Pons (tissue), 1 donor: ENCODE data around the gene TGFBR3.

ENCODE experiments used
- DNase-seq: peaks from one replicate; pipeline ENCODE4 v3.0.0-alpha.2; 2016; ENCODE audit warnings: low spot score

Gene TGFBR3

DNA sequence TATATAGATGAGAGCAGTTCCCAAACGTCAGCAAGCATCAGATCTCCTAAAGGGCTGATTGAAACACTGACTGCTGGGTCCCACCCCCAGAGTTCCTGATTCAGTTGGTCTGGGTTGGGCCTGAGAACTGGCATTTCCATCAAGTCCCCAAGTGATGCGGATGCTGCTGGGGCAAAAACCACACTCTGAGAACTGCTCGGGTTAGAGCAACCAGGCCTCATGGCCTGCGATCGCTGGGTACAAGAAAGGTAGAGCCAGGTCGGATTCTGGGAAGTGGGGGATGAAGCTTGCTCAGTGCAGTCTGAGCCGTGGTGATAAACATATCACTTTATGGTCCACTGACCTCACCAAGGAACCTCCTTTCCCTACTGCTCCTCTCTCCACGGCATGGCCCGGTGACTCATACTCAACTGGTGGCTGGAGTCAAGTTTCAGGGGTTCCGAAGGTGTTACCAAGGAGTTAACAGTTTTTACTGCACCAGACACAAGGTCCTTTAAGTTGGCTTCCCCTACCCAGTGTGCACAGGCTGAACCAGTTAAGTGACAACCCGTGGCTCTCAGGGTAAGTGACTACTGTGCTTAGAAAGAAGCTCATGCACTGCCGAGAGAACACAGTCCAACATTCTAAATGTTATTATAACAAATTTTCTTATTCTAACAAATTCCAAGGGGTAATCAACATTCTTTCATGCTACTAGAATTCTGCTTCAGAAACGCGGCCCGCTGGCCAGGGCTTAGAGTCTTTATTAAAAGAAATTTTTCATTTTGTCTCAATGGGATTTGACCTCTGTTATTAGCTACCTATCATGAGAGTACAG is 153.5 kb downstream of the TGFBR3 start:
- no peak for DNase-seq

DNA sequence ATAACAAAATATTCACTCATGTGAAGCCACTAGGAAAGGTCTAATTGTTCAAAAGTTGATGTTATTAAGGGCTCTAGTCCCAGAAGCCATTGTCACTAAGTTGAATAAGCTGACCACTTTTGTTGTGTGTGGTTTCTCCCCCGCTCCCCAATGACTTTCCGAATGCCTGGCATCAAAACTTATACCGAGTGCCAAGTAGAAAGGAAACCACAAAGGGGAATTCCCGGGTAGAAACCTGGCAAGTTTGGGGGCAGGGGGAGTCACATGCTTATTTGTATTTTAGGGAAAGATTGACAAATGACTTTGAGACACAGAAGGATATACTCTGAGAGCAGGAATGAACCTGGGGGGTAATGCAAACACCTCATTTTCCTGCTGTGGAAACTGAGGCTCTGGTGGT is 154.1 kb downstream of the TGFBR3 start:
- DNase-seq: no peak

DNA sequence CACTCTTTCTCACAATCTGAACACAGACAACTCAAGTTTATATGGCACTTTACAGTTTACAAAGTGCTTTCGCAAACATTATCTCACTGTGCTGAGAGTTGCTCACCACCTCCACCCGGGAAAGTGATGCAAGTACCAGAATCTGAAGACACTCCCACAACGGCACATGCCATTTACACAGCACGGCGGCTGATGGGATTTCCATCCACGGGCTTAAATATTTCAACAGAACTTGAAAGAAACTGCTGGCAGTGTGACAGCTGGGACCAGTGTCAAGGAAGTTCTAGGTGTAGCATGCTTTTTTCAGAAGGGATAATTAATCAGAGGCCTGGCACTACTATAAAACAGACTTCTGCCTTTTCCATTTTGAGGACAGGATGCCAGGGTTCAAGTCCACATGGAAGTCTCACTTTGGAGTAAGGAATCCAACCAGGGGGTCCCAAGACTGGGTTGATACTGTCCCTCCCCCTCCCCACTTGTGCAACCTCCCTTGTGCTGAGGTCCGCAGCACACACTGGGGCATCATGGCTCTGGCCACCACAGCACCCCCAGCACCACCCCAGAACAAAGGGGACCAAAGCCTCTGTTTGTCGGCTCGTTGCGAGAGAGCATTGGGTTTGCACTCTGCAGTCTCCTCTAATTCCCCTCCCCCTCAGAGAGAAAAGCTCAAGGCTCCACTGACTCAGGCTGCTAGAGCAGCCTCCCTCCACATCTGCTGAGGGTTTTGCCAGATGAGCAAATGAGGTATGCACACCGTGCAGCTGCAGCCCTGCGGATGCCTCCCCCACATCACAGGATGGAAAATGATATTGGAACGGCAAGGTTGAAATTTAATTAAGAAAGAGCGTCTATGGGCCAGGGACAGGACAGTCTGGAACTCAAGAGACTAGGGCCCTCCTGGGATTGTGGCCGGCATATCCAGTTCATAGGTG is 154.9 kb downstream of the TGFBR3 start:
- no peak for DNase-seq

DNA sequence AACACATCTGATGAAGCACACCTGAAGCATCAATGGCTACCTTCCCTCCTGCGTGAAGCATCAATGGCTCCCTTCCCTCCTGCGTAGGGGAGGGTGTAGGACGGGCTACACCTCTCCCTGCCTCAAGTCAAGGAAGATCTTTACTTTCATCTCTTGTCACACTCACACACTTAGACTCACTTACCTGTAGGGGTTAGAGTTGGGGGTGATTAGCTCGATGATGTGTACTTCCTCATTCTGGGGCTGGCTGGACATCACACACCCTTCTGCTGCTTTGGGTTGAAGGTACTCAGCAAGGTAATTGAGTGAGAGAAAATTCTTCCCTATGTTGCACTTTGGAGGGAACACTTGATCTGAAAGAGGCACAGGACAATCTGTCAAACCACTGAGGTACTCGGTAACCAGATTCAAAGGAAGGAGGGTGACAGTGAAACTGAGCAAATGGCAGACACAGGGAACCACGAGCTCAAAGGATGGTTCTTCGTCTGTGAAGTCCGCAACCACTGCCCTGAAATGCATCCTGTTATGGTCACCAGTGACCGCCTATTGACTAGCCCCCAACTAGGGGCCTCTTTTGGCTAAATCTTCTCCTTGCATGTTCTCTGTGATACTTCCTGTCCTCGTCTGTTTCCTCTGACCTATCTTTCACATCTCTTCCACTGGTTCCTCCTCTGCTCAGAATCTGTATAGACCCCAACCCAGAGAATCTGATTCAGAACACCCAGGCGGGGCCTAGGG is 156.2 kb downstream of the TGFBR3 start:
- DNase-seq: no peak

DNA sequence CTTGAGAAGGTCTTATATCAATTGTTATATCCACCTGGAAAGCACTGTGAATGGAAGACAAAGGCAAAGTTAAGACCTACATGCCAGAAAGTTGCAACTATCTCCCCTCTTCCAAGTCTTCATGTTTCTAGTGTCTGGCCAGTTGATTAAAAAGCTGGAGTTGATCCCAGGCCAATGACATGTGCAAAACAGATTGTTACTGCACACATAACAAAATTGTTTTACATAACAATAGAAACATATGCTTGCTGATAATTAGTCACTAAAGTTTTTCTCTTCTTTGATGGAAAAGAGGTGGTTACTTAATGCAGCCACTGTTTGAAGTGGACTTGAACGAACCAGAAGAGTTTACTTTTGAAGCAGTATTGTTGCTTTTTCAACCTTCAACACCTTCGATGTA is 158.2 kb downstream of the TGFBR3 start:
- no peak for DNase-seq

DNA sequence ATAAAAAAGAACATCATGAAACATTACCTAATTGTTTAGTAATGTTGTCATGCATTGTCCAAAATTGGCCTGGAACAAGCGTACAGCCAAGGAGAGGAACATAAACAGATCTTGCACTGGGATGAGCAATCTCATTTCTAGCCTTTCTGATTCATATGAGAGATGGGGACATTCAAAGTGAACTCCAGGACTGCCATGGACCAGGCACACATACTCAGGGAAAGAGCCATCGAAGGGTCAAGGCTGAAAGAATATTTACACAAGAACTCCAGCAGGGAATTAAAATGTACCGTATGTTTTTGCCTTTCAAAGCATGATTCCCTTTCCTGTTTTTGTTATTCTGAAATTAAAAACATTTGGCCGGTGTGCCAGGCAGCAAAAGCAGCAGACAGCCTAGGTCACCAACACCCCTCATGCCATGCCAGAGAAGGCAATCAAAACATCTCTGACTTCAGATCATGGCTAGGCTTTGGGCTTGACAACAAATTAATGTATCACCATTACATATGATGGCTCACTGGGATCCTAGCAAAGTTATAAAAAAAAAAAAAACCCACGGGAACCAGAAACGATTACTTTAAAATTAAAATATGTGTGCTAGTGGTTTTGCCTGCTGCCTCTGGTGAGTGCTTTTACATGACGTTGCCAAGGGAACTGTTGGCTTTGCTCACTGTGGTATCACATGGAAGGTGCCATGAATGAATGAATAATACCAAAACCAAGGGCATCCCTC is 159.8 kb downstream of the TGFBR3 start:
- no peak for DNase-seq

DNA sequence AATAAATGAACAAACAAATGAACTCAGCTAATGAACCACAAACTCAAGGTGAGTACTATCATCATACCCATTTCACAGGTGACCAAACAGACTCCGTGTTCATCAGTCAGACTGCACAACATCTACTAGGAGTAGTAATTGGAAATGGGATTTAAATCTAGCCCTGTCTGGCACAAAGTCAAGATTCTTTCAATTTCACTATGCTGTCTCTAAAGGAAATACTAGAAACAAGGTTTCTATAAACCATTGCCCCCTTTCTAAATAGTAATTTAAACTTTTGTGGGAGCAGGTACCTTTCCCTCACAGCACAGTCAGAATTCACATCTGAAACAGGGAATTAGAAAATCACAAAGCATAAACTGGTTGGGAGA is 160.3 kb downstream of the TGFBR3 start:
- no peak for DNase-seq

DNA sequence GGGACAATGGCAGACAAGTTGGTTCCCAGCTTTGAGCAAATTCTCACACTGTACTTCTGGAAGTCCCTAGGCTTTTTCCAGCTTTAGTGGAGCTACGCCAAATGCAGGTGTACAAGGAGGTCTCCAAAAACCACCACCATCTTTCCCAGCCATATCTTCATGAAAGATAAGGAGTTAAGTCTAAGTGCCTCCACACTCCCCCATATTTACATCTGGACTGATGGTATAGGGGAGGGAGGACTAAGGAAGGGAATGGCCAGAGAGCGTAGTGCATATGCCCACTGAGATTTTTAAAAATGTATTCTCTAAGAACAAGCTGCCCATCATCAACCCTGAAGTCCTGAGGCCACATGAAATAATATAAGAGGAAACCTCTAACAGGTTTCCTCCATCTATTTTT is 161.3 kb downstream of the TGFBR3 start:
- no peak for DNase-seq

DNA sequence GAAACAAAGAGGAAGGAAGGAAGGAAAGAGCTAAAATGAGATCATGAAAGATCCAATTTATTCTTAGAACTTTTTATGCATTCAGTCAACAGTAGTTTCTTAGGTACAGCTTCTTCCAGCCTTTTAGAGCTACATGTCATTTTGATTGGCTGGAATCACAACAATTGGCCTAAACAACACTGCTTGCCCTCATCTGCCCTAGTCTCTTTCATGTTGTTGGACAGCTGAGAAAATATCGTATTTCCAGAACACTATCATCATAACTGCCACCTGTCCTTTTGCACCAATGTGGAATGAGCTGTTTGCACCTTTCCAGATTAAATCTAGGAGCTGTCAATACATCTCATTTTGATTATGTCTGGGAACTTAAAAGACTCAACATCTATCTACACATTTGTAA is 161.7 kb downstream of the TGFBR3 start:
- DNase-seq: no peak

DNA sequence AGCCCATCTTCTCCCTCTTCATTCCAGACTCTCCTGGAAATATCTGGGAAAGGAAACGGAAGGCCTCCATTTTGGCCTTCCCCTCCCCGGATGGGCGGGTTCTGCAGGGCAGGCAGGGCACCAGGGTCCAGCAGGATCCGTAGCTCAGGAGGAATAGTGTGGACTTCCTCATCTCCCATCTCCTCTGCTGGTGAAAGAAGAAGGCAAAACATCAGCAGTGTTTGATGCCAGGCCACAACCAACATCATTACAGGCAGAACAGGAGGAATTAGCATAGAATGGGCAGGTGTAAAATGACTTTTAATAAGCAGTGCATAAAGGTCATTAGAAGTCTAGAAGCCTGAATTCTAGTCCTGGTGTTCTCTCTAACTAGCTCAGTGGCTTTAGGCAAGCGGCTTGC is 165.9 kb downstream of the TGFBR3 start:
- no peak for DNase-seq

DNA sequence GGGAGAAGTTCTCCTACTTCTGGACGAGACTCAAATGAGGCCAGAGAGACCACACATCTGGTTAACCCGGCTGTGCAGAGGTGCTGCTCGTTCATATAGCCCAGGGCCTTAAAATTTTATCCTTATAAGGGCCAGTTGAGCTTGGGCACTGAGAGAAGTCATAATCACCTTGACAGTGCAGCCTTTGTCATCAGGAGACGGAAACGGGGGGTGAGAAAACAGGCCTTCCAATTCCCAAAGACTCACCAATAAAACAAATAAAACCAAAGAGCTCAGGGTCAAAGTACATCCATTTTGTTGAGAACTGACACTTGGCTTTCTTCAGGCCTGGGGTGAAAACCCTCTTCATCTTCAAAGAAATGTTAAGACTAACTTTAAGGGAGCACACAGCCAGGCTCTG is 167.1 kb downstream of the TGFBR3 start:
- DNase-seq: no peak

DNA sequence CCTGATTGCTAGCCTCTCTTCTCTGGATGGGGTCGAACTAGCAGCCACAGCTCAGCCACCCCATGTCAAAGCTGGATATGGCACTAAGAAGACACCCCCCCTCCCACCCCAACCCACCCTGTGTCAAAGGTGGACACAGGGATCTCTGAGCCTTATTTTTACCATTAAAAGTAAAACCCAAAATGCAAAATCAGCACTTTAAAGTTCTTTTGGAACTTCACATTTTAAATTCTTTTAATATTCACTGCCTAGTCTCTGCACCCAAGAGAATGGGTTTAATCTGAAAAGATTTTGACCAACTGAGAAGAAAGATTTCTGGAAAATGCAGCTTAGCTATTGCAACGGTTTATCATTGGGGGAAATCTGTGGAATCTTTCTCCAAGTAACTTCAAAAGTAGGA is 167.6 kb downstream of the TGFBR3 start:
- DNase-seq: no peak

DNA sequence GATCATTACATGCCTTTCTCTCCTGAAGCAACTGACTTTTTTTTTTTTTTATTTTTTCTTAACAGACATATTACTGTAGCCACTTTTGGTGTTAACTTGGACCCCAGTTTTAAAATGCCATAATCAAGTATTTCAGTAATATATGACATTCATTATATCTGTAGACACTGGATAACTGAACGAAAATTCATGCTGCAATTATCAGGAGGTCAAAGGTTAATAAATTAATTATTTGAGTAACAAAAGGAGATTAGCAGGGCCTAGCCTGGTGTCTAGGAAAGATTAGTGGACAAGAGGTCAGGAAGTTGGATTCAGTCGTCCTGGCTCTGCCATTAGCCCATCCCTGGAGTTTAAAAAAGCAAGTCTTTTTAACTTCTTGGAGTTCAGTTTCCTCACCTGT is 168.1 kb downstream of the TGFBR3 start:
- DNase-seq: no peak

DNA sequence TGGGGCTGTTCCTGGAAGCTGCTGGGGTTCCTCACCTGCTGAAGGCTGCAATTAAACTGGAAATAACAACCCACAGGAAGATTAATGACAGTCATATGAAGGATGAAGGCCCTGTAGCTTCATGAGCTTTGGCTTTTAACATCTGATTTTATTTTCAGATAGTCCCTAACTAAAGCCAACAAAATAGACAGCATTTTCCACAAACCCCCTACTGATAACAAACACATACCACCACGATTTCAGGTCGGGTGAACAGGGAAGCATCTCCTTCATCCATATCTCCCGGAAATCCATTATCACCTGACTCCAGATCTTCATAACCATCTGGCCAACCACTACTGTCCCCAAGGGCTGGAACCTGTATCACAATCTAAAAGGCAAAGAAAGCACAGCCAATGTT is 169.6 kb downstream of the TGFBR3 start:
- no peak for DNase-seq

DNA sequence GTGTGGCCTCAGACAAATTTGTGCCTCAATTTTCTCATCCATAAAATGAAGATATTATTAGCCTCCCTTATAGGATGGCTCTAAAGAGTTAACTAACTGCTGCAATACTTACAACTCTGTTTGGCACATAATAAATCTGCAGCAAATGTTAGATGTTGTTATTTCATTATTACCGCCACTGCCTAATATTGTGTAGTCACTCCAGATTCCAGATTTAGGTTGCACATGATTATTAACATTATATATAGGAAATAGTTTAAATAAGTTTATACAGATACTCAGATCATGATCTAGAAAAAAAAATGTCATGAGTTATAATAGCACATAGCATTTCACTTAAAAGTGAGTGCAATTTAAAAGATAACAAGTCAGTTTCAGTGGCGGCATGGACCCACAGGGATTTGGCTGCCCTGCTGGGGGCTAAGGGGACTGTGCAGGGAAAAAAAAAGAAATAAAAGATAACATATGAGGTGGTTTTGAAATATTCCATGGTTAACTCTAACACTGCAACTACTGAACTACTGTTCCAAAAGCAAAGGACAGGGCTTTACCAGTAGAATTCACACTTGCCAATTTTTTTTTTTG is 170.4 kb downstream of the TGFBR3 start:
- DNase-seq: no peak

DNA sequence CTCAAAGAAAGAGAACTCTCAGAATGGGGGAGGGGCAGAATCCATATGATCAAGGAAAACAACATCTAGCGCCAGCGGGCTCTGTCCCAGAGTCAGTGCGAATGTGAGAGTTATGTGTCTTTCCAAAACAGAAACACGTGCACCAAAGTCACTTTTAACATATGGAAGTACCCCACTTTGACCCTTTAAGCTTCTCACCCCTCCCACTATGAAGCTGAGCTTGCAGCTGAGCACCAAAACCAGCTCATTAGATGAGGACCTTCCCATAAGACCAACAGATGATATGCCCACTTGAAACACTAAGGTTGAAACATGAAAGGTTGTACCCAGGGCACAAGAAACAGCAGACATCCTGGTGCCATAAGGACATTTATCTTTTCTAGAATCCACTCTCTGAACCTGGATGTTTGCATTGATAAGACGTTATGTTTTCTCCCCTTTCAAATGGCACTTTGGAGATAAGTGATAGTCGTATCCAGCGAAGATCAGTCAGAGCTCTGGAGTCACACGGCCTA is 171.0 kb downstream of the TGFBR3 start:
- DNase-seq: no peak

DNA sequence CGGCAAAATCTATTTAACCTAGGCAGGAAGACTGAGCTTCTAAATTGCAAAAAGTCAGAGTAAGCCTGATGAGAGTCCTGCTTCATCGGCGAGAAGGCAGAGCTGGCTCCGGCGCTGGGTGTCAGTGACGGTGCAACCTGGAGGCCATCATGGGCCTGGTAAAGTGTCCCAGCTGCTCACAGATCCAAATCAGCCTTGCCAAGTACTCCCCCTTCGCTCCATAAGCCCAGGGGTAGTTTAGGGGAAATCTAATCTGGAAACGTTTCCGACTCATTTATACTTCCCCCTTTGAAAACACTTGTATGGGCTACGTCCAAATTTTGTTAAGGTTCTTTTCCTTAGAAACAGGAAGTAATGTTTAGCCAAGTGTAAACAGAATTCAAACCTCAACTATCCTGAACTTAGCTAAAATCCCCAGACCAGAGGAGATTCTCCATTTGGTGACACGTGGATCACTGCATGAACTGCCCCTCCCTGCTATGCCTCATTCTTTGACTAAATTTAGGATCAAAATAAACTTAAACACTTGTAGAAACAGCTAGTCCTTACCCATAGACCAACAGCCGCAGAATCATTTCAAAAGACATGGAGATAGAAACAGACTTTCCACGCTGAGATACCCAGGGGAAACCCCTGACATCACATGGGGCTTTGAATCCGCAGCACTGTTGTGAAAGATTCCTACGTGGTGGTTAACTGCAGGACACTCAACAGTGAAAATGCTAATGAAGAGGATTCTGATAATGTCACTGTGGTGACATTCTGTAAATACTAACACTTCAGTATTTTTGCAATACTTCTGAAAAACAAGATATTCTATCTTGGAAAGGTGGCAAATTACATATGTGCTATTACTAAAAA is 172.7 kb downstream of the TGFBR3 start:
- no peak for DNase-seq

DNA sequence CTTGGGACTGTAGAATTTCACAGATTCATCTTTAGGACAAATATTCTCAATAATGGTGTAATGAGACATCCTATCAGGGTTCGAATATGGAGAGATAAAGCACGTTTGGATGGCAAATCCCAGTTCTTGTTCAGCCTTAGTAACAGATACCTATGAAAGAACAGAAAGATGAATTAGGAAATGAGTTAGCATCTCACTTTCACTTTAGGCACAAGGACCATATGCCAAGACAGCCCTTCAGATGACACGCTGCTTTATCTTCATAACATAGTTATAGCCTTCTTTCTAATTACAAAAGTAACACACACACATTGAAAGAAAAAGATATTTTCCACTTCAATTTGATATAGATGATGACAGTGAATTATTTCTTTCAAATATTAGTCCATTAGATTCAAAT is 173.6 kb downstream of the TGFBR3 start:
- DNase-seq: no peak

DNA sequence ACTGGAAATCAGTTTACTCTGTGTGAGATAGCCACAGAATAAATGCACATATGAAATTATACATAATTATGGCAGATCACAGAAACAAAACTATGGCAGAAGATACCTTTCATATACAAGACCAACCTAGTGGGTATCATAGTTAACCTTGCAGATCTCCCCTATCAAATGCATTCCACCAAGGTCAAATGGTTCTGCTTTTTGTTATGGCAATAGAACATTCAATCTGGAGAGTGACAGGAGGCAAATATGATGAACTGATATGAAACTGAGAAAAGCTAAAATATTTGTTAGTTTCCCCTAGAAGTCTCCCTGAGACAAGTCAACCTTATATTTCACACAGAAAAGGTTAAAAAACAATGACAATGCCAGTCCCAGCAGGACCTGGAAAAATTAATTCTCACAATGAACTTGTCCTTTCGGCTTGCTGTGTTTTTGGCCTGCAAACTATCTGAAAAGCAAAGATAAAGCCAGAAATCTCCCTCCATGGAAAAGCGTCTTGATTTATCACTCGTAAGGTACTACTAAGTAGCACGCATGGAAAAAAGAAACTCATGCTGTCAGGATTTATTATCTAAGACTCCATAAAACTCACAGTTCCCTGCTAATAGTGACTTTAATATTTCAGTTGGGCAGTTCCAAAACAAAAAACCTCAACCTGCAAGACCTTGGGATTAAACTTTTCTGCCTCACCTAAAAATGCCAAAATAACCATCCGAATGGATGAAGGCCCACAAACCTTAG is 174.3 kb downstream of the TGFBR3 start:
- no peak for DNase-seq

DNA sequence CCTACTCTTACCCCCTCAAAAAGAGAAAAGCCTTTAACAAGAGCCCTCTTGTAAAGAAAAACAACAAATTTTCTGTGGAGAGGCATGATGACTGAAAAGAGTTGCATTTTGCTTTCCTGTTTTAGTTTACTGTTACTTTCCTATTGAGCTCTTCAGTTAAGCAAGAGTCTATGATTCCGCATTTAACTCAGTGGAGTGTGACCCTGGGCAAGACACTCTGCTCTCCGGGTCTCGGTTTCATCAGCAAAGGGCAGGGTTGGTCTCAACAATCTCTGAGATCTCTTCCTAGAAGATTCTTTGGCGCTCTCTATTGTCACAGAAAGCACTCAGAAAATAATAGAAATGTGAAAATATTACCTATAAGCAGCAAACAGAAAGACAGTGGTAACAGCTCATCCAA is 175.7 kb downstream of the TGFBR3 start:
- DNase-seq: no peak
